HCT116 (cell line): Measurements from ENCODE around the gene SULT1B1. TPM values are rescaled to one million over a fixed set of nuclear protein-coding genes. Genes with fewer than 3 reads are reported as not detected.

ENCODE experiments used
- ATAC-seq: fragments of 200-7000 bp; cut with Tn5 transposase; 2 replicates; pipeline ENCODE4 v1.9.1; 2020; ENCODE audit warnings: mild to moderate bottlenecking, moderate library complexity
- BruUV-seq: library from RNA; stranded (reverse); fragments of 400-500 nt; replicated peaks from 2 replicates; lab custom pipeline; 2021; lab: Mats Ljungman, UMichigan
- CTCF ChIA-PET: fragments of 300-600 bp; sonication (Branson Sonifier 250); formaldehyde crosslinking; loops from one replicate; lab custom pipeline; 2021; ENCODE audit warnings: antibody characterized with exemption; lab: Charles Lee
- POLR2A ChIA-PET: fragments of 300-600, 350-600 bp; sonication (Branson Sonifier 250); formaldehyde crosslinking; loops from one replicate; lab custom pipeline; 2021; ENCODE audit warnings: antibody characterized with exemption; lab: Charles Lee
- RAD21 ChIA-PET, 2 experiments: fragments of 300-600 bp; sonication (Branson Sonifier 250); formaldehyde crosslinking; loops; one replicate each; lab custom pipeline; 2023; ENCODE audit warnings: low total read pairs in 2 of 2; ENCODE audit not compliant: uncharacterized antibody in 2 of 2, unreplicated experiment in 2 of 2, low non-redundant PET in 1 of 2; lab: Charles Lee
- DNase-seq: peaks from one replicate; pipeline ENCODE4 v3.0.0-alpha.2; 2010; ENCODE audit warnings: low read depth, low spot score
- H2AFZ ChIP-seq: fragments of 200-600 bp; shearing (Covaris generic), sonication (generic); 2 replicates; pipeline ENCODE4 v1.6.1; 2017; ENCODE audit warnings: low read depth, mixed run types, mixed read lengths, antibody characterized with exemption, low read length; ENCODE audit not compliant: poor library complexity, severe bottlenecking
- H3K27ac ChIP-seq: 2 replicates; pipeline ENCODE4 v1.5.1; 2012; ENCODE audit warnings: low read depth, low read length
- H3K27me3 ChIP-seq: fragments of 200-600 bp; sonication (generic); 2 replicates; pipeline ENCODE4 v1.6.1; 2016; ENCODE audit warnings: mixed run types, low read length, mixed read lengths; ENCODE audit not compliant: insufficient read depth
- H3K36me3 ChIP-seq, 2 experiments: fragments of 200-500 bp in 1 of 2; fragments of 200-600 bp in 1 of 2; sonication (Bioruptor generic) in 1 of 2; sonication (generic) in 1 of 2; 2 replicates each; pipeline versions ENCODE4 v1.5.1 to v1.6.1; 2014 to 2016; ENCODE audit warnings: low read length in 2 of 2, inconsistent platforms in 1 of 2, mixed read lengths in 1 of 2, mixed run types in 1 of 2; ENCODE audit not compliant: insufficient read depth in 2 of 2, control insufficient read depth in 1 of 2
- H3K4me1 ChIP-seq, 2 experiments: fragments of 200-600 bp in 1 of 2; sonication (generic) in 1 of 2; 2 replicates each; pipeline versions ENCODE4 v1.5.1 to v1.6.1; 2012 to 2017; ENCODE audit warnings: low read length in 2 of 2, inconsistent platforms in 1 of 2, mild to moderate bottlenecking in 1 of 2, mixed read lengths in 1 of 2, mixed run types in 1 of 2, moderate library complexity in 1 of 2; ENCODE audit not compliant: insufficient read depth in 2 of 2, control insufficient read depth in 1 of 2
- H3K4me2 ChIP-seq: fragments of 200-600 bp; sonication (generic); 2 replicates; pipeline ENCODE4 v1.6.1; 2017; ENCODE audit warnings: mixed run types, low read length, mixed read lengths
- H3K4me3 ChIP-seq, 2 experiments: fragments of 200-600 bp in 1 of 2; sonication (generic) in 1 of 2; replicated peaks in 1 of 2; 2 replicates each; pipeline ENCODE4 v1.5.1; 2011 to 2016; ENCODE audit warnings: low read length in 2 of 2, control low read depth in 1 of 2, low read depth in 1 of 2, mild to moderate bottlenecking in 1 of 2, mixed read lengths in 1 of 2, mixed run types in 1 of 2
- H3K79me2 ChIP-seq: fragments of 200-600 bp; sonication (generic); 2 replicates; pipeline ENCODE4 v1.6.1; 2017; ENCODE audit warnings: mild to moderate bottlenecking, mixed run types, low read length, moderate library complexity, mixed read lengths; ENCODE audit not compliant: insufficient read depth
- H3K9ac ChIP-seq: fragments of 200-600 bp; sonication (generic); 2 replicates; pipeline ENCODE4 v1.6.1; 2016; ENCODE audit warnings: low read length, mixed read lengths
- H3K9me2 ChIP-seq: fragments of 200-600 bp; sonication (generic), shearing (Covaris generic); 2 replicates; pipeline ENCODE4 v1.6.1; 2017; ENCODE audit warnings: mixed run types, mild to moderate bottlenecking, moderate library complexity; ENCODE audit not compliant: insufficient read depth
- H3K9me3 ChIP-seq, 2 experiments: fragments of 200-500 bp in 1 of 2; fragments of 200-600 bp in 1 of 2; sonication (Bioruptor generic) in 1 of 2; sonication (generic) in 1 of 2; 2 replicates each; pipeline ENCODE4 v1.6.1; 2014 to 2017; ENCODE audit warnings: low read length in 2 of 2, mixed read lengths in 2 of 2, inconsistent platforms in 1 of 2, low read depth in 1 of 2, mild to moderate bottlenecking in 1 of 2, mixed run types in 1 of 2, moderate library complexity in 1 of 2; ENCODE audit not compliant: control insufficient read depth in 1 of 2, insufficient read depth in 1 of 2
- H4K20me1 ChIP-seq: fragments of 200-600 bp; sonication (generic), shearing (Covaris generic); 2 replicates; pipeline ENCODE4 v1.6.1; 2017; ENCODE audit warnings: mixed run types, mild to moderate bottlenecking, moderate library complexity; ENCODE audit not compliant: insufficient read depth
- EGR1 ChIP-seq: IDR thresholded peaks from 2 replicates; pipeline ENCODE4 v1.6.1; 2012; ENCODE audit warnings: low read depth
- EZH2phosphoT487 ChIP-seq: fragments of 200-600 bp; IDR thresholded peaks from 2 replicates; pipeline ENCODE4 v1.6.1; 2018; ENCODE audit warnings: antibody characterized with exemption, borderline replicate concordance
- FOSL1 ChIP-seq: IDR thresholded peaks from 2 replicates; pipeline ENCODE4 v1.6.1; 2012; ENCODE audit warnings: low read depth
- MAX ChIP-seq: IDR thresholded peaks from 2 replicates; pipeline ENCODE4 v1.6.1; 2012
- POLR2A ChIP-seq: IDR thresholded peaks from 2 replicates; pipeline ENCODE4 v1.7.0; 2011; ENCODE audit warnings: borderline replicate concordance; ENCODE audit not compliant: insufficient read depth, insufficient read length; ENCODE audit errors: extremely low read depth
- POLR2AphosphoS5 ChIP-seq: IDR thresholded peaks from 2 replicates; pipeline ENCODE4 v1.6.1; 2011; ENCODE audit warnings: mild to moderate bottlenecking, low read depth, low read length, moderate library complexity
- REST ChIP-seq: IDR thresholded peaks from 2 replicates; pipeline ENCODE4 v1.6.1; 2012; ENCODE audit warnings: low read depth
- SP1 ChIP-seq: IDR thresholded peaks from 2 replicates; pipeline ENCODE4 v1.6.1; 2012; ENCODE audit warnings: low read depth
- SRF ChIP-seq: IDR thresholded peaks from 2 replicates; pipeline ENCODE4 v1.6.1; 2012; ENCODE audit warnings: low read depth
- TCF7L2 ChIP-seq: IDR thresholded peaks from 2 replicates; pipeline ENCODE4 v1.7.0; 2011; ENCODE audit warnings: borderline replicate concordance, inconsistent platforms; ENCODE audit not compliant: insufficient read depth, insufficient read length; ENCODE audit errors: extremely low read depth
- ZFX ChIP-seq: fragments of 450-650 bp; IDR thresholded peaks from 2 replicates; pipeline ENCODE4 v1.6.1; 2017
- ZNF274 ChIP-seq: fragments of 200-500 bp; sonication (Bioruptor generic); IDR thresholded peaks from 2 replicates; pipeline ENCODE4 v1.6.1; 2014; ENCODE audit warnings: mild to moderate bottlenecking, low read depth, low read length, inconsistent platforms
- intact Hi-C: fragments of 100-400 bp; cut with micrococcal nuclease; formaldehyde crosslinking; loops from 2 replicates; pipeline ENCODE4 v1.10.0; 2022
- total RNA-seq: library from RNA; stranded (reverse); gene quantifications from one replicate; pipeline ENCODE4 v1.2.1, GENCODE V29; 2021; ENCODE audit not compliant: unreplicated experiment

The SULT1B1 gene
- total RNA-seq, 1 experiment from 2014 or later, result 0.10 TPM

- TF ChIP-seq REST, result no peak
- no peak for TF ChIP-seq POLR2A
- TF ChIP-seq SP1, result no peak
- TF ChIP-seq TCF7L2, result no peak
- TF ChIP-seq EZH2phosphoT487, result no peak
- TF ChIP-seq ZFX, result no peak
These were observed 52.6 kb downstream of the SULT1B1 start (continued) for GRCh38 chr4:69707807-69708206.

GRCh38 chr4:69702201-69702600, 58.2 kb downstream of the SULT1B1 start:
- H3K9me3 ChIP-seq, result no peaks in the 10 kb centered on the region
- no peaks in the 10 kb centered on the region for H3K27me3 ChIP-seq
- no peaks in the 10 kb centered on the region for H3K9me2 ChIP-seq
- H3K4me1 ChIP-seq, result no peaks in the 10 kb centered on the region
- POLR2A ChIA-PET, result no interaction called here
- no peaks in the 10 kb centered on the region for H4K20me1 ChIP-seq
- H3K36me3 ChIP-seq, result no peaks in the 10 kb centered on the region
- no peak overlapping the region for H2AFZ ChIP-seq
- ATAC-seq (no peak), DNase-seq (no peak)
- CTCF ChIA-PET, result no interaction called here
- no peak overlapping the region for H3K27ac ChIP-seq
- RAD21 ChIA-PET, result no interaction called here
- H3K79me2 ChIP-seq, result no peaks in the 10 kb centered on the region
- H3K4me3 ChIP-seq, result no peak overlapping the region
- H3K4me2 ChIP-seq, result no peak overlapping the region
- intact Hi-C loops, result no loop called here
- no TSS peak for BruUV-seq
- H3K9ac ChIP-seq, result no peak overlapping the region
- no peak for TF ChIP-seq TCF7L2
- no peak for TF ChIP-seq FOSL1
- TF ChIP-seq POLR2AphosphoS5, result no peak
- TF ChIP-seq SRF, result no peak
- TF ChIP-seq SP1, result no peak
- TF ChIP-seq POLR2A, result no peak
- no peak for TF ChIP-seq MAX
- TF ChIP-seq EGR1, result no peak
- TF ChIP-seq ZNF274, result no peak
